Activated CD8-positive, alpha-beta T cell treated with anti-CD3 and anti-CD28 coated beads for 36 hours (primary cell): ENCODE results near the gene GRK5. TPM values are rescaled to one million over a fixed set of nuclear protein-coding genes. Genes with fewer than 3 reads are reported as not detected.

Experiments used
- ATAC-seq: fragments of 200-7000 bp; cut with Tn5 transposase; one replicate; pipeline ENCODE4 v1.10.0; 2021; ENCODE audit warnings: mild to moderate bottlenecking, moderate library complexity
- CTCF ChIA-PET: fragments of 350-600 bp; sonication (Branson Sonifier 250); formaldehyde crosslinking; loops from one replicate; lab custom pipeline; 2021; ENCODE audit warnings: antibody characterized with exemption; lab: Charles Lee
- POLR2A ChIA-PET: fragments of 350-600 bp; sonication (Branson Sonifier 250); formaldehyde crosslinking; loops from one replicate; lab custom pipeline; 2021; ENCODE audit warnings: antibody characterized with exemption; lab: Charles Lee
- DNase-seq: peaks from one replicate; pipeline ENCODE4 v3.0.0-alpha.2; 2020
- H3K27ac Mint-ChIP-seq: one replicate; pipeline ENCODE4 v1.8.0; 2021; ENCODE audit warnings: mild to moderate bottlenecking, mixed read lengths
- H3K27me3 Mint-ChIP-seq: one replicate; pipeline ENCODE4 v1.8.0; 2021; ENCODE audit warnings: mixed read lengths
- H3K36me3 Mint-ChIP-seq: one replicate; pipeline ENCODE4 v1.8.0; 2021; ENCODE audit warnings: low read depth, mixed read lengths
- H3K4me1 Mint-ChIP-seq: one replicate; pipeline ENCODE4 v1.8.0; 2021; ENCODE audit warnings: low read depth, mixed read lengths
- H3K4me3 Mint-ChIP-seq: one replicate; pipeline ENCODE4 v1.8.0; 2021; ENCODE audit warnings: mild to moderate bottlenecking, moderate library complexity, mixed read lengths
- H3K9me3 Mint-ChIP-seq: one replicate; pipeline ENCODE4 v1.8.0; 2021; ENCODE audit warnings: mixed read lengths
- CTCF ChIP-seq: fragments of 200-600 bp; IDR thresholded peaks from one replicate; pipeline ENCODE4 v1.8.0; 2022; ENCODE audit warnings: antibody characterized with exemption, mild to moderate bottlenecking
- intact Hi-C: fragments of 100-400 bp; cut with micrococcal nuclease; formaldehyde crosslinking; loops from one replicate; pipeline ENCODE4 v1.10.0; 2022
- total RNA-seq, 2 experiments: library from RNA; stranded (reverse); gene quantifications; one replicate each; pipeline ENCODE4 v1.2.3, GENCODE V29; 2021

Gene GRK5
- total RNA-seq, 2 experiments from 2014 or later = 14.8 to 15.6 TPM

GRCh38 chr10:119337223-119337622, 129.9 kb downstream of the GRK5 start:
- H3K27me3 Mint-ChIP-seq = no peaks in the 10 kb centered on the region
- POLR2A ChIA-PET = no interaction called here
- no peak for DNase-seq
- intact Hi-C loops = no loop called here
- ATAC-seq = no peak
- peaks cover 24% of the 10 kb centered on the region for H3K4me1 Mint-ChIP-seq
- H3K36me3 Mint-ChIP-seq = peaks cover 5% of the 10 kb centered on the region
- H3K4me3 Mint-ChIP-seq = no peak overlapping the region
- H3K27ac Mint-ChIP-seq = no peak overlapping the region
- CTCF ChIA-PET = no interaction called here
- no peak for TF ChIP-seq CTCF
- no peaks in the 10 kb centered on the region for H3K9me3 Mint-ChIP-seq

- no peak overlapping the region for H3K4me3 Mint-ChIP-seq
- peaks cover 25% of the 10 kb centered on the region for H3K4me1 Mint-ChIP-seq
- DNase-seq (no peak), ATAC-seq (no peak)
- POLR2A ChIA-PET = no interaction called here
- TF ChIP-seq CTCF = no peak
- CTCF ChIA-PET = interaction anchor here (1.5 kb wide), 1 partner anchor 73 kb away, joined by 4 read pairs; no protein-coding TSS in a partner anchor
- no peak overlapping the region for H3K27ac Mint-ChIP-seq
- no peaks in the 10 kb centered on the region for H3K27me3 Mint-ChIP-seq
- intact Hi-C loops = no loop called here
- peaks cover 5% of the 10 kb centered on the region for H3K36me3 Mint-ChIP-seq
- H3K9me3 Mint-ChIP-seq = no peaks in the 10 kb centered on the region
Measured at GRCh38 chr10:119337796-119338432, 130.5 kb downstream of the GRK5 start.

GRCh38 chr10:119339109-119339508, 131.7 kb downstream of the GRK5 start:
- peaks cover 2% of the 10 kb centered on the region for H3K36me3 Mint-ChIP-seq
- ATAC-seq (no peak), DNase-seq (no peak)
- peaks cover 18% of the 10 kb centered on the region for H3K4me1 Mint-ChIP-seq
- POLR2A ChIA-PET = interaction anchor here (1.3 kb wide), 1 partner anchor 23 kb away, joined by 3 read pairs; no protein-coding TSS in a partner anchor
- no peaks in the 10 kb centered on the region for H3K9me3 Mint-ChIP-seq
- TF ChIP-seq CTCF = no peak
- intact Hi-C loops = no loop called here
- no peak overlapping the region for H3K27ac Mint-ChIP-seq
- CTCF ChIA-PET = interaction anchor here (0.8 to 1.7 kb wide), 7 partner anchors 9 to 132 kb away, joined by 3 to 5 read pairs (median 4); partner anchors contain the start of gene GRK5
- no peak overlapping the region for H3K4me3 Mint-ChIP-seq
- no peaks in the 10 kb centered on the region for H3K27me3 Mint-ChIP-seq

- no peak for TF ChIP-seq CTCF
- intact Hi-C loops = no loop called here
- peaks cover 2% of the 10 kb centered on the region for H3K36me3 Mint-ChIP-seq
- no peaks in the 10 kb centered on the region for H3K9me3 Mint-ChIP-seq
- no peak for DNase-seq
- ChIA-PET POLR2A (interaction anchor here (1.5 kb wide), 1 partner anchor 19 kb away, joined by 4 read pairs; no protein-coding TSS in a partner anchor), CTCF (interaction anchor here (0.7 to 1.2 kb wide), 2 partner anchors 12 to 54 kb away, joined by 4 to 5 read pairs; no protein-coding TSS in a partner anchor)
- H3K27me3 Mint-ChIP-seq = no peaks in the 10 kb centered on the region
- peaks cover 22% of the 10 kb centered on the region for H3K4me1 Mint-ChIP-seq
- peak overlapping the region; percentile 19 for H3K27ac Mint-ChIP-seq
- H3K4me3 Mint-ChIP-seq = no peak overlapping the region
- no peak for ATAC-seq
Measured at GRCh38 chr10:119340893-119341458, 133.6 kb downstream of the GRK5 start.
